Measurements from ENCODE around the gene SLC4A3.

The SLC4A3 gene

GRCh38 chr2:219687272-219687671 lies 59.8 kb downstream of the SLC4A3 start:
- TF ChIP-seq ZNF558 (tag by site-specific recombination; IDR thresholded peaks at IDR 0.05) (no peak), ZNF202 (tag by site-specific recombination; IDR thresholded peaks at IDR 0.05; ENCODE audit: borderline replicate concordance) (no peak), ZNF132 (tag by site-specific recombination; IDR thresholded peaks at IDR 0.05; ENCODE audit: borderline replicate concordance) (no peak), ZNF239 (tag by site-specific recombination; IDR thresholded peaks at IDR 0.05) (no peak), ZNF426 (tag by site-specific recombination; IDR thresholded peaks at IDR 0.05) (no peak), ZNF585B (tag by site-specific recombination; IDR thresholded peaks at IDR 0.05) (no peak), ZNF24 (tag by site-specific recombination; IDR thresholded peaks at IDR 0.05) (no peak), ZIC2 (tag by site-specific recombination; IDR thresholded peaks at IDR 0.05) (no peak)
- Histone ChIP-seq H3K9me3 (ENCODE audit: control insufficient read depth, insufficient read depth, low read depth, low read length) (no peaks in the 10 kb centered on the region), H3K36me3 (ENCODE audit: control insufficient read depth in 2 of 2, insufficient read depth in 1 of 2, low read length in 2 of 2) (no peaks in the 10 kb centered on the region), H3K4me1 (ENCODE audit: control insufficient read depth, insufficient read depth, low read length) (no peaks in the 10 kb centered on the region), H3K4me3 (ENCODE audit: low read depth, low read length) (no peak overlapping the region), H3K27ac (ENCODE audit: extremely low read depth, low read depth, low read length) (no peak overlapping the region)
- ChIA-PET CTCF (interaction anchor here (0.6 to 3.9 kb wide), 6 partner anchors 12 to 615 kb away, joined by 3 to 64 read pairs (median 4); partner anchors contain the start of gene CHPF), POLR2A (no interaction called here)

GRCh38 chr2:219687882-219688559 lies 60.6 kb downstream of the SLC4A3 start:
- ChIA-PET POLR2A (interaction anchor here (1.2 kb wide), 1 partner anchor 41 kb away, joined by 3 read pairs; no protein-coding TSS in a partner anchor), CTCF (interaction anchor here (0.6 to 3.9 kb wide), 9 partner anchors 13 to 1212 kb away, joined by 3 to 64 read pairs (median 8); partner anchors contain the start of gene CHPF)
- H3K36me3 ChIP-seq (ENCODE audit: control insufficient read depth in 2 of 2, insufficient read depth in 1 of 2, low read length in 2 of 2) = no peaks in the 10 kb centered on the region
- no peak overlapping the region for H3K27ac ChIP-seq (ENCODE audit: extremely low read depth, low read depth, low read length)
- H3K4me1 ChIP-seq (ENCODE audit: control insufficient read depth, insufficient read depth, low read length) = no peaks in the 10 kb centered on the region
- no peak for TF ChIP-seq ZNF416 (tag by site-specific recombination; IDR thresholded peaks at IDR 0.05)
- H3K9me3 ChIP-seq (ENCODE audit: control insufficient read depth, insufficient read depth, low read depth, low read length) = no peaks in the 10 kb centered on the region
- no peak overlapping the region for H3K4me3 ChIP-seq (ENCODE audit: low read depth, low read length)

GRCh38 chr2:219688560-219689445 lies 61.4 kb downstream of the SLC4A3 start:
- no peak overlapping the region for H3K27ac ChIP-seq (ENCODE audit: extremely low read depth, low read depth, low read length)
- no peak overlapping the region; the same call in 1 of the 2 replicates for H3K4me3 ChIP-seq (ENCODE audit: low read depth, low read length)
- H3K9me3 ChIP-seq (ENCODE audit: control insufficient read depth, insufficient read depth, low read depth, low read length) = no peaks in the 10 kb centered on the region
- H3K4me1 ChIP-seq (ENCODE audit: control insufficient read depth, insufficient read depth, low read length) = no peaks in the 10 kb centered on the region
- TF ChIP-seq ZNF704 (tag by site-specific recombination; IDR thresholded peaks at IDR 0.05) = no peak
- TF ChIP-seq ZNF362 (tag by site-specific recombination; IDR thresholded peaks at IDR 0.05) = no peak
- TF ChIP-seq ZNF585B (tag by site-specific recombination; IDR thresholded peaks at IDR 0.05) = no peak
- no peak for TF ChIP-seq ZNF221 (tag by site-specific recombination; IDR thresholded peaks at IDR 0.05; ENCODE audit: borderline replicate concordance)
- TF ChIP-seq ZNF600 (tag by site-specific recombination; IDR thresholded peaks at IDR 0.05) = no peak
- TF ChIP-seq ZNF624 (tag by site-specific recombination; IDR thresholded peaks at IDR 0.05) = no peak
- TF ChIP-seq HOXC10 (CRISPR knock-in tag; IDR thresholded peaks at IDR 0.05) = no peak
- TF ChIP-seq ZNF324 (tag by site-specific recombination; IDR thresholded peaks at IDR 0.05) = no peak
- no peak for TF ChIP-seq TSHZ1 (tag by site-specific recombination; IDR thresholded peaks at IDR 0.05; ENCODE audit: borderline replicate concordance)
- TF ChIP-seq ZNF202 (tag by site-specific recombination; IDR thresholded peaks at IDR 0.05; ENCODE audit: borderline replicate concordance) = no peak
- no peak for TF ChIP-seq PRDM4 (tag by site-specific recombination; IDR thresholded peaks at IDR 0.05)
- no peak for TF ChIP-seq ZSCAN23 (tag by site-specific recombination; IDR thresholded peaks at IDR 0.05)
- ChIA-PET POLR2A (interaction anchor here (0.8 to 1.7 kb wide), 5 partner anchors 14 to 127 kb away, joined by 3 to 5 read pairs (median 3); partner anchors contain the start of gene STK11IP), CTCF (interaction anchor here (0.6 to 3.9 kb wide), 39 partner anchors 9 to 1691 kb away, joined by 3 to 64 read pairs (median 5); partner anchors contain the start of genes CHPF, INHA and OBSL1)
- no peaks in the 10 kb centered on the region for H3K36me3 ChIP-seq (ENCODE audit: control insufficient read depth in 2 of 2, insufficient read depth in 1 of 2, low read length in 2 of 2)

Measured in HEK293 (cell line).